GM12874 (cell line): ENCODE measurements around the gene REN.
A peak's percentile ranks its signal among the peaks of the same experiment; 100 is the strongest.

Source experiments
- CTCF ChIP-seq: IDR thresholded peaks from 2 replicates; pipeline ENCODE4 v1.5.1; 2011; ENCODE audit warnings: low read depth, mild to moderate bottlenecking, control low read depth, low read length, moderate library complexity; ENCODE audit not compliant: insufficient read depth

Gene REN

GRCh38 chr1:204166219-204166618 lies at the start of gene REN:
REN (minus strand) TSS chr1:204166337; CDS start chr1:204166293, 44 bp downstream.
- no peak for TF ChIP-seq CTCF

GRCh38 chr1:204213668-204214662 lies 47.8 kb upstream of the REN start, which contains the start of gene GOLT1A:
GOLT1A (minus strand) TSS chr1:204213988; CDS start chr1:204213906, 82 bp downstream.
- peak; percentile 30; the same call in 1 of the 2 replicates for TF ChIP-seq CTCF

- TF ChIP-seq CTCF = no peak
Measured at GRCh38 chr1:204212715-204213114, 46.6 kb upstream of the REN start.

GRCh38 chr1:204211046-204211445 lies 44.9 kb upstream of the REN start:
- TF ChIP-seq CTCF = no peak

GRCh38 chr1:204207136-204207616 lies 41.0 kb upstream of the REN start:
- TF ChIP-seq CTCF = peak; percentile 96

- no peak for TF ChIP-seq CTCF
Measured at GRCh38 chr1:204206121-204206520, 40.0 kb upstream of the REN start.

GRCh38 chr1:204205486-204205885 lies 39.3 kb upstream of the REN start:
- no peak for TF ChIP-seq CTCF
